Esophagus muscularis mucosa (tissue), 4 donors: Measurements from ENCODE around the gene CD72. TPM values are rescaled to one million over a fixed set of nuclear protein-coding genes. Genes with fewer than 3 reads are reported as not detected.
"Not testable (repeated sequence)": the region's sequence is repeated elsewhere in the genome, so short reads cannot be mapped to it uniquely, and the experiment has no call there.

Experiments used
- DNase-seq: peaks from one replicate; pipeline ENCODE4 v3.0.0-alpha.2; 2017; ENCODE audit errors: extremely low spot score
- H3K27ac ChIP-seq, 4 donors: fragments of 200-600 bp; sonication (generic); replicated peaks in 1 of 4; 1 replicate in 3 of 4; 2 replicates in 1 of 4; pipeline ENCODE4 v1.5.1; 2016 to 2019; ENCODE audit warnings: mild to moderate bottlenecking in 1 of 4
- H3K27me3 ChIP-seq, 4 donors: fragments of 200-600 bp; sonication (generic); one replicate each; pipeline versions ENCODE4 v1.5.1 to v1.6.0; 2016 to 2019
- H3K36me3 ChIP-seq, 4 donors: fragments of 200-600 bp; sonication (generic); one replicate each; pipeline ENCODE4 v1.5.1; 2016 to 2019
- H3K4me1 ChIP-seq, 4 donors: fragments of 200-600 bp; sonication (generic); one replicate each; pipeline ENCODE4 v1.5.1; 2016 to 2019
- H3K4me3 ChIP-seq, 4 donors: fragments of 200-600 bp; sonication (generic); 1 replicate in 2 of 4; 2 replicates in 2 of 4; pipeline ENCODE4 v1.5.1; 2016 to 2019; ENCODE audit warnings: mild to moderate bottlenecking in 4 of 4, moderate library complexity in 1 of 4
- H3K9me3 ChIP-seq, 4 donors: fragments of 200-600 bp; sonication (generic); 1 replicate in 3 of 4; 2 replicates in 1 of 4; pipeline ENCODE4 v1.5.1; 2016 to 2019
- CTCF ChIP-seq, 3 experiments: fragments of 200-600 bp in 2 of 3; fragments of 450-650 bp in 1 of 3; sonication (generic) in 2 of 3; IDR thresholded peaks; one replicate each; pipeline ENCODE4 v1.5.1; 2017 to 2019; ENCODE audit warnings: antibody characterized with exemption in 3 of 3, mild to moderate bottlenecking in 2 of 3, moderate library complexity in 1 of 3
- EP300 ChIP-seq: sonication (generic); formaldehyde crosslinking; IDR thresholded peaks from one replicate; pipeline ENCODE4 v1.6.1; 2017; ENCODE audit warnings: antibody characterized with exemption
- POLR2A ChIP-seq: fragments of 450-650 bp; IDR thresholded peaks from one replicate; pipeline ENCODE4 v1.6.1; 2017; ENCODE audit warnings: antibody characterized with exemption, moderate library complexity, mild to moderate bottlenecking, low read depth
- POLR2AphosphoS5 ChIP-seq, 2 donors: sonication (generic); formaldehyde crosslinking; IDR thresholded peaks; one replicate each; pipeline ENCODE4 v1.6.1; 2017; ENCODE audit warnings: antibody characterized with exemption in 2 of 2
- WGBS: methylation state at CpG from one replicate; pipeline ENCODE4 v1.1.5; 2018; 5-methylcytosine and 5-hydroxymethylcytosine counted together
- intact Hi-C: fragments of 100-400 bp; cut with DNase I; formaldehyde crosslinking; loops from one replicate; pipeline ENCODE4 v1.15.1; 2023
- total RNA-seq, 4 donors: library from RNA; depleted of rRNA; stranded (reverse); fragments of >200 nt; gene quantifications; one replicate each; pipeline versions ENCODE4 v1.1.0 to v1.2.1, GENCODE V29; 2016

Gene CD72
- total RNA-seq, 4 donors from 2014 or later = 1.4 to 2.2 TPM; not detected in 2

- Histone ChIP-seq H3K27ac (peak overlapping the region; percentile 77 to 92 (median 85)), H3K36me3 (no peaks in the 10 kb centered on the region), H3K9me3 (no peaks in the 10 kb centered on the region), H3K27me3 (no peaks in the 10 kb centered on the region), H3K4me3 (peak overlapping the region; percentile 49 to 68 (median 63)), H3K4me1 (peaks cover 8 to 27% (median 22%) of the 10 kb centered on the region in 4 donors)
- WGBS = 8% methylated on average over 11 of the region's 11 CpGs
- intact Hi-C loops = loop anchor here (2.0 kb wide), 1 partner anchor 41 kb away; the partner anchor contains the start of gene TESK1
- TF ChIP-seq CTCF (IDR thresholded peaks at IDR 0.05) (peak in 2 of 3 experiments; percentile 5 to 16), POLR2A (no peak)
- DNase-seq = no peak
Measured at GRCh38 chr9:35646153-35646532, 27.9 kb upstream of the CD72 start.

- not testable (repeated sequence) for H3K9me3 ChIP-seq, H3K36me3 ChIP-seq, DNase-seq, H3K27me3 ChIP-seq
- intact Hi-C loops = loop anchor here (2.0 kb wide), 1 partner anchor 41 kb away; the partner anchor contains the start of gene TESK1
- H3K27ac ChIP-seq = peak overlapping the region; percentile 77 to 92 (median 85)
- peaks cover 8 to 27% (median 22%) of the 10 kb centered on the region in 4 donors for H3K4me1 ChIP-seq
- WGBS = 54% methylated on average over 10 of the region's 10 CpGs
- peak overlapping the region; percentile 49 to 68 (median 63) for H3K4me3 ChIP-seq
Measured at GRCh38 chr9:35645736-35646135, 27.5 kb upstream of the CD72 start.

- Histone ChIP-seq H3K4me1 (peaks cover 8 to 22% (median 17%) of the 10 kb centered on the region in 4 donors), H3K36me3 (peaks cover 0 to 5% (median 0%) of the 10 kb centered on the region in 4 donors), H3K27ac (no peak overlapping the region), H3K4me3 (no peak overlapping the region), H3K9me3 (no peaks in the 10 kb centered on the region), H3K27me3 (no peaks in the 10 kb centered on the region)
- DNase-seq = no peak
- intact Hi-C loops = no loop called here
- TF ChIP-seq EP300 = no peak
- TF ChIP-seq CTCF (IDR thresholded peaks at IDR 0.05) = no peak
- no peak for TF ChIP-seq POLR2AphosphoS5 (IDR thresholded peaks at IDR 0.05)
- no peak for TF ChIP-seq POLR2A
- 96% methylated on average over 12 of the region's 12 CpGs for WGBS
Measured at GRCh38 chr9:35643046-35643445, 24.8 kb upstream of the CD72 start.

GRCh38 chr9:35641478-35641877, 23.3 kb upstream of the CD72 start:
- H3K4me1 ChIP-seq = peaks cover 4 to 12% (median 9%) of the 10 kb centered on the region in 4 donors
- DNase-seq, H3K9me3 ChIP-seq, H3K4me3 ChIP-seq, intact Hi-C loops, H3K36me3 ChIP-seq, H3K27me3 ChIP-seq, H3K27ac ChIP-seq: not testable (repeated sequence)
- WGBS = 74% methylated on average over 3 of the region's 3 CpGs

GRCh38 chr9:35640431-35640830, 22.2 kb upstream of the CD72 start:
- H3K27ac ChIP-seq, H3K27me3 ChIP-seq, H3K9me3 ChIP-seq, DNase-seq, H3K4me1 ChIP-seq, intact Hi-C loops, H3K4me3 ChIP-seq, H3K36me3 ChIP-seq: not testable (repeated sequence)
- 94% methylated on average over 15 of the region's 15 CpGs for WGBS

GRCh38 chr9:35639631-35640030, 21.4 kb upstream of the CD72 start:
- no peak overlapping the region for H3K27ac ChIP-seq
- DNase-seq = no peak
- H3K4me3 ChIP-seq = no peak overlapping the region
- H3K27me3 ChIP-seq = no peaks in the 10 kb centered on the region
- peaks cover 0 to 5% (median 0%) of the 10 kb centered on the region in 4 donors for H3K36me3 ChIP-seq
- H3K4me1 ChIP-seq = peaks cover 0 to 2% (median 0%) of the 10 kb centered on the region in 4 donors
- intact Hi-C loops = no loop called here
- 79% methylated on average over 1 of the region's 1 CpG for WGBS
- no peaks in the 10 kb centered on the region for H3K9me3 ChIP-seq
- TF ChIP-seq POLR2AphosphoS5 (IDR thresholded peaks at IDR 0.05) = no peak
- no peak for TF ChIP-seq EP300
- no peak for TF ChIP-seq CTCF (IDR thresholded peaks at IDR 0.05)
- no peak for TF ChIP-seq POLR2A

GRCh38 chr9:35639225-35639624, 21.0 kb upstream of the CD72 start:
- H3K27ac ChIP-seq, H3K27me3 ChIP-seq, intact Hi-C loops, H3K4me1 ChIP-seq, DNase-seq, H3K36me3 ChIP-seq, H3K4me3 ChIP-seq, H3K9me3 ChIP-seq: not testable (repeated sequence)
- WGBS = 54% methylated on average over 1 of the region's 1 CpG

- H3K27ac ChIP-seq, H3K27me3 ChIP-seq, H3K4me1 ChIP-seq, intact Hi-C loops, H3K9me3 ChIP-seq, DNase-seq, H3K4me3 ChIP-seq, H3K36me3 ChIP-seq: not testable (repeated sequence)
- WGBS = 76% methylated on average over 7 of the region's 8 CpGs
Measured at GRCh38 chr9:35638751-35639150, 20.5 kb upstream of the CD72 start.

- DNase-seq, H3K4me3 ChIP-seq, H3K27ac ChIP-seq, H3K36me3 ChIP-seq, H3K27me3 ChIP-seq, H3K4me1 ChIP-seq, intact Hi-C loops, H3K9me3 ChIP-seq: not testable (repeated sequence)
- 95% methylated on average over 9 of the region's 9 CpGs for WGBS
Measured at GRCh38 chr9:35637427-35637955, 19.3 kb upstream of the CD72 start.
